A549 treated with DMSO at 1 μM for 4 hours (cell line): ENCODE results near the gene RASSF3. TPM values are rescaled to one million over a fixed set of nuclear protein-coding genes. Genes with fewer than 3 reads are reported as not detected.

Experiments used
- total RNA-seq: library from RNA; stranded (reverse); fragments of 200-300 nt; extraction: Qiagen RNA extraction; gene quantifications from 5 replicates; pipeline ENCODE4 v1.2.3, GENCODE V29; 2022; ENCODE audit warnings: low read depth

RASSF3 gene, protein sequence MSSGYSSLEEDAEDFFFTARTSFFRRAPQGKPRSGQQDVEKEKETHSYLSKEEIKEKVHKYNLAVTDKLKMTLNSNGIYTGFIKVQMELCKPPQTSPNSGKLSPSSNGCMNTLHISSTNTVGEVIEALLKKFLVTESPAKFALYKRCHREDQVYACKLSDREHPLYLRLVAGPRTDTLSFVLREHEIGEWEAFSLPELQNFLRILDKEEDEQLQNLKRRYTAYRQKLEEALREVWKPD
- 28.3 to 39.5 TPM (median 33.2 TPM) in 5 replicates for total RNA-seq

DNA sequence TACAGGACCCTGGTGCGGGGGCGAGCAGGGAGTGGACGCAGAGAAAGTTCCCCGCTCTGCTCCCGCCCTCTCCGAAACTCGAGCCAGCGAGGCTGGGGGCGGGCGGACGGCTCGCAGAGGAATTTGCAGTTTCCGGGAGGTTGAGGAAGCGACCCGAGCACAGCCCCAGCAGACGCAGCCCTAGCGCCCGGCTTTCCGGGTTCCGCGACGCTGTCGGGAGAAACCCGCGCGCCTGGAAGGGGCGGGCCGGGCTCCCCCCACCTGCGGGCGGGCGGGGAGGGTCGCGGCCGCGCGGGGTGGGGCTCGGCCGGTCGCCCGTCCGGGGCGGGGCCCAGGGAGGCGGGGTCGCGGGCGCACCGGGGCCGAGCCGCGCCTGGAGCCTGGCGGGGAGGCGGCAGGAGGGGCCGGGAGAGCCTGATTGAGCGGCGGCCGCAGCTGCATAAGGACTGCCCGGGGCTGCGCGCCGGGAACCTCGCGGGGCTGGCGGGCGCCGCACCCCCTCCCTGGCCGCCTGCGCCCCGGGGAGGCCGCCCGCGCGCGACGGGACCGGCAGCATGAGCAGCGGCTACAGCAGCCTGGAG is at the start of gene RASSF3:
Gene RASSF3 (plus strand): TSS at position 417 of the 581 bp plus-strand sequence. CDS start 138 bp downstream, at position 555.

Other genes with a start within 250 kb of the RASSF3 start
- gene C12orf56, start 219.7 kb upstream of the RASSF3 start, total RNA-seq: 0.10 to 0.13 TPM in 2 of 5 replicates, not detected in the others
- gene XPOT, start 206.1 kb upstream of the RASSF3 start, total RNA-seq: 45.9 to 69.7 TPM (median 57.7 TPM) in 5 replicates
- 23.5 to 29.7 TPM (median 26.4 TPM) in 5 replicates for gene TBK1, start 158.4 kb upstream of the RASSF3 start, total RNA-seq
- gene GNS, start 148.9 kb downstream of the RASSF3 start, total RNA-seq: 52.3 to 65.5 TPM (median 59.4 TPM) in 5 replicates
- gene TBC1D30, start 214.2 kb downstream of the RASSF3 start, total RNA-seq: 1.9 to 2.5 TPM (median 2.0 TPM) in 5 replicates